HCT116 (cell line): ENCODE data around the gene PTGER1. TPM values are rescaled to one million over a fixed set of nuclear protein-coding genes. Genes with fewer than 3 reads are reported as not detected.

Experiments used
- ATAC-seq: fragments of 200-7000 bp; cut with Tn5 transposase; 2 replicates; pipeline ENCODE4 v1.9.1; 2020; ENCODE audit warnings: mild to moderate bottlenecking, moderate library complexity
- BruUV-seq: library from RNA; stranded (reverse); fragments of 400-500 nt; replicated peaks from 2 replicates; lab custom pipeline; 2021; lab: Mats Ljungman, UMichigan
- CTCF ChIA-PET: fragments of 300-600 bp; sonication (Branson Sonifier 250); formaldehyde crosslinking; loops from one replicate; lab custom pipeline; 2021; ENCODE audit warnings: antibody characterized with exemption; lab: Charles Lee
- POLR2A ChIA-PET: fragments of 300-600, 350-600 bp; sonication (Branson Sonifier 250); formaldehyde crosslinking; loops from one replicate; lab custom pipeline; 2021; ENCODE audit warnings: antibody characterized with exemption; lab: Charles Lee
- RAD21 ChIA-PET, 2 experiments: fragments of 300-600 bp; sonication (Branson Sonifier 250); formaldehyde crosslinking; loops; one replicate each; lab custom pipeline; 2023; ENCODE audit warnings: low total read pairs in 2 of 2; ENCODE audit not compliant: uncharacterized antibody in 2 of 2, unreplicated experiment in 2 of 2, low non-redundant PET in 1 of 2; lab: Charles Lee
- DNase-seq: peaks from one replicate; pipeline ENCODE4 v3.0.0-alpha.2; 2010; ENCODE audit warnings: low read depth, low spot score
- H2AFZ ChIP-seq: fragments of 200-600 bp; shearing (Covaris generic), sonication (generic); 2 replicates; pipeline ENCODE4 v1.6.1; 2017; ENCODE audit warnings: low read depth, mixed run types, mixed read lengths, antibody characterized with exemption, low read length; ENCODE audit not compliant: poor library complexity, severe bottlenecking
- H3K27ac ChIP-seq: 2 replicates; pipeline ENCODE4 v1.5.1; 2012; ENCODE audit warnings: low read depth, low read length
- H3K27me3 ChIP-seq: fragments of 200-600 bp; sonication (generic); 2 replicates; pipeline ENCODE4 v1.6.1; 2016; ENCODE audit warnings: mixed run types, low read length, mixed read lengths; ENCODE audit not compliant: insufficient read depth
- H3K36me3 ChIP-seq, 2 experiments: fragments of 200-500 bp in 1 of 2; fragments of 200-600 bp in 1 of 2; sonication (Bioruptor generic) in 1 of 2; sonication (generic) in 1 of 2; 2 replicates each; pipeline versions ENCODE4 v1.5.1 to v1.6.1; 2014 to 2016; ENCODE audit warnings: low read length in 2 of 2, inconsistent platforms in 1 of 2, mixed read lengths in 1 of 2, mixed run types in 1 of 2; ENCODE audit not compliant: insufficient read depth in 2 of 2, control insufficient read depth in 1 of 2
- H3K4me1 ChIP-seq, 2 experiments: fragments of 200-600 bp in 1 of 2; sonication (generic) in 1 of 2; 2 replicates each; pipeline versions ENCODE4 v1.5.1 to v1.6.1; 2012 to 2017; ENCODE audit warnings: low read length in 2 of 2, inconsistent platforms in 1 of 2, mild to moderate bottlenecking in 1 of 2, mixed read lengths in 1 of 2, mixed run types in 1 of 2, moderate library complexity in 1 of 2; ENCODE audit not compliant: insufficient read depth in 2 of 2, control insufficient read depth in 1 of 2
- H3K4me2 ChIP-seq: fragments of 200-600 bp; sonication (generic); 2 replicates; pipeline ENCODE4 v1.6.1; 2017; ENCODE audit warnings: mixed run types, low read length, mixed read lengths
- H3K4me3 ChIP-seq, 2 experiments: fragments of 200-600 bp in 1 of 2; sonication (generic) in 1 of 2; replicated peaks in 1 of 2; 2 replicates each; pipeline ENCODE4 v1.5.1; 2011 to 2016; ENCODE audit warnings: low read length in 2 of 2, control low read depth in 1 of 2, low read depth in 1 of 2, mild to moderate bottlenecking in 1 of 2, mixed read lengths in 1 of 2, mixed run types in 1 of 2
- H3K79me2 ChIP-seq: fragments of 200-600 bp; sonication (generic); 2 replicates; pipeline ENCODE4 v1.6.1; 2017; ENCODE audit warnings: mild to moderate bottlenecking, mixed run types, low read length, moderate library complexity, mixed read lengths; ENCODE audit not compliant: insufficient read depth
- H3K9ac ChIP-seq: fragments of 200-600 bp; sonication (generic); 2 replicates; pipeline ENCODE4 v1.6.1; 2016; ENCODE audit warnings: low read length, mixed read lengths
- H3K9me2 ChIP-seq: fragments of 200-600 bp; sonication (generic), shearing (Covaris generic); 2 replicates; pipeline ENCODE4 v1.6.1; 2017; ENCODE audit warnings: mixed run types, mild to moderate bottlenecking, moderate library complexity; ENCODE audit not compliant: insufficient read depth
- H3K9me3 ChIP-seq, 2 experiments: fragments of 200-500 bp in 1 of 2; fragments of 200-600 bp in 1 of 2; sonication (Bioruptor generic) in 1 of 2; sonication (generic) in 1 of 2; 2 replicates each; pipeline ENCODE4 v1.6.1; 2014 to 2017; ENCODE audit warnings: low read length in 2 of 2, mixed read lengths in 2 of 2, inconsistent platforms in 1 of 2, low read depth in 1 of 2, mild to moderate bottlenecking in 1 of 2, mixed run types in 1 of 2, moderate library complexity in 1 of 2; ENCODE audit not compliant: control insufficient read depth in 1 of 2, insufficient read depth in 1 of 2
- H4K20me1 ChIP-seq: fragments of 200-600 bp; sonication (generic), shearing (Covaris generic); 2 replicates; pipeline ENCODE4 v1.6.1; 2017; ENCODE audit warnings: mixed run types, mild to moderate bottlenecking, moderate library complexity; ENCODE audit not compliant: insufficient read depth
- CBX3 ChIP-seq: IDR thresholded peaks from 2 replicates; pipeline ENCODE4 v1.6.1; 2012; ENCODE audit warnings: low read depth
- ELF1 ChIP-seq: IDR thresholded peaks from 2 replicates; pipeline ENCODE4 v1.6.1; 2012; ENCODE audit warnings: low read depth, borderline replicate concordance
- FOSL1 ChIP-seq: IDR thresholded peaks from 2 replicates; pipeline ENCODE4 v1.6.1; 2012; ENCODE audit warnings: low read depth
- POLR2AphosphoS5 ChIP-seq: IDR thresholded peaks from 2 replicates; pipeline ENCODE4 v1.6.1; 2011; ENCODE audit warnings: mild to moderate bottlenecking, low read depth, low read length, moderate library complexity
- RAD21 ChIP-seq: IDR thresholded peaks from 2 replicates; pipeline ENCODE4 v1.6.1; 2012; ENCODE audit warnings: low read depth, mild to moderate bottlenecking
- SIN3A ChIP-seq: IDR thresholded peaks from 2 replicates; pipeline ENCODE4 v1.6.1; 2012; ENCODE audit warnings: low read depth
- SP1 ChIP-seq: IDR thresholded peaks from 2 replicates; pipeline ENCODE4 v1.6.1; 2012; ENCODE audit warnings: low read depth
- TCF7L2 ChIP-seq: IDR thresholded peaks from 2 replicates; pipeline ENCODE4 v1.7.0; 2011; ENCODE audit warnings: borderline replicate concordance, inconsistent platforms; ENCODE audit not compliant: insufficient read depth, insufficient read length; ENCODE audit errors: extremely low read depth
- YY1 ChIP-seq: IDR thresholded peaks from 2 replicates; pipeline ENCODE4 v1.6.1; 2011; ENCODE audit warnings: low read length, low read depth, moderate library complexity, mild to moderate bottlenecking; ENCODE audit not compliant: insufficient replicate concordance; ENCODE audit errors: extremely low read depth
- ZNF274 ChIP-seq: fragments of 200-500 bp; sonication (Bioruptor generic); IDR thresholded peaks from 2 replicates; pipeline ENCODE4 v1.6.1; 2014; ENCODE audit warnings: mild to moderate bottlenecking, low read depth, low read length, inconsistent platforms
- intact Hi-C: fragments of 100-400 bp; cut with micrococcal nuclease; formaldehyde crosslinking; loops from 2 replicates; pipeline ENCODE4 v1.10.0; 2022
- total RNA-seq: library from RNA; stranded (reverse); gene quantifications from one replicate; pipeline ENCODE4 v1.2.1, GENCODE V29; 2021; ENCODE audit not compliant: unreplicated experiment
- TF ChIP-seq, protein P1 (sequence below): IDR thresholded peaks from 2 replicates; pipeline ENCODE4 v1.6.1; 2012; ENCODE audit warnings: low read depth
- TF ChIP-seq, protein P2 (sequence below): IDR thresholded peaks from 2 replicates; pipeline ENCODE4 v1.6.1; 2012

Gene PTGER1
- total RNA-seq, 1 experiment from 2014 or later, result 1.1 TPM

DNA sequence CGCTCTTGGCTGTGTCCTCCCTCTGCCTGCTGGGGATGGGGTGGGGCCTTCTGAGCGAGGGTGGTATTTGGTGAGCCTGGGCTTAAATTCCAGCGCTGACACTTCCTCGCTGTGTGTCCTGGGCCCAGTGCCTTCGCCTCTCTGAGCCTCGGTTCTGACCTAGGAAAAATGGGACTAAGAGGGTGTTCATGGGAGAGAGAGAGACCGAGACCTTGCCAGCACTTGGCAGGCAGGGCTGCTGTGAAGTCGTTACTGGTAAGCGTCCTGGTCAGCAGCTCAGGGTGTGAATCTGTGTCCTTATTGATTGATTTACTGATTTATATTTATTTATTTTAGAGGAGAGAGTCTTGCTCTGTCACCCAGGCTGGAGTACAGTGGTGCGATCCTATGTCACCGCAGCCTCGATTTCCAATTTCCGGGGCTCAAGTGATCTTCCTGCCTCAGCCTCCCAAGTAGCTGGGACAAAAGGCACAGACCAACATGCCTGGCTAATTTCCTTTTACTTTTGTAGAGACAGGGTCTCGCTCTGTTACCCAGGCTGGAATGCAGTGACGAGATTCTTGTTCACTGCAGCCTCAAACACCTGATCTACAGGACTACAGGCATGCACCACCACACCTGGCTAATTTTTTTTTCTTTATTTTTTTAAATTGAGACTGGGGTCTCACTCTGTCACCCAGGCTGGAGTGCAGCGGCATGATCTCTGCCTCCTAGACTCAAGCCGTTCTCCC, 39.7 kb downstream of the PTGER1 start:
- DNase-seq, result no peak
- Histone ChIP-seq H2AFZ (no peak overlapping the region), H3K9me2 (no peaks in the 10 kb centered on the region), H3K36me3 (no peaks in the 10 kb centered on the region), H4K20me1 (no peaks in the 10 kb centered on the region)
- TF ChIP-seq SIN3A, result no peak
- TF ChIP-seq, all 23 proteins: peak for 0
- Histone ChIP-seq H3K4me1 (peaks cover 21 to 41% of the 10 kb centered on the region in 2 experiments), H3K27me3 (no peaks in the 10 kb centered on the region), H3K9ac (peak overlapping the region; percentile 80), H3K27ac (peak overlapping the region; percentile 95), H3K4me3 (peak overlapping the region; percentile 75 to 79), H3K79me2 (peaks cover 62% of the 10 kb centered on the region), H3K4me2 (peak overlapping the region; percentile 99), H3K9me3 (no peaks in the 10 kb centered on the region)
- ATAC-seq, result no peak; the same call in 1 of the 2 replicates
- BruUV-seq, result no TSS peak
- intact Hi-C loops, result loop anchor here (10.0 kb wide), 1 partner anchor 49 kb away; no protein-coding TSS in a partner anchor
- RAD21 ChIA-PET, result no interaction called here
- POLR2A ChIA-PET, result no interaction called here
- CTCF ChIA-PET, result interaction anchor here (0.8 to 1.1 kb wide), 2 partner anchors 52 to 74 kb away, joined by 3 read pairs; no protein-coding TSS in a partner anchor

DNA sequence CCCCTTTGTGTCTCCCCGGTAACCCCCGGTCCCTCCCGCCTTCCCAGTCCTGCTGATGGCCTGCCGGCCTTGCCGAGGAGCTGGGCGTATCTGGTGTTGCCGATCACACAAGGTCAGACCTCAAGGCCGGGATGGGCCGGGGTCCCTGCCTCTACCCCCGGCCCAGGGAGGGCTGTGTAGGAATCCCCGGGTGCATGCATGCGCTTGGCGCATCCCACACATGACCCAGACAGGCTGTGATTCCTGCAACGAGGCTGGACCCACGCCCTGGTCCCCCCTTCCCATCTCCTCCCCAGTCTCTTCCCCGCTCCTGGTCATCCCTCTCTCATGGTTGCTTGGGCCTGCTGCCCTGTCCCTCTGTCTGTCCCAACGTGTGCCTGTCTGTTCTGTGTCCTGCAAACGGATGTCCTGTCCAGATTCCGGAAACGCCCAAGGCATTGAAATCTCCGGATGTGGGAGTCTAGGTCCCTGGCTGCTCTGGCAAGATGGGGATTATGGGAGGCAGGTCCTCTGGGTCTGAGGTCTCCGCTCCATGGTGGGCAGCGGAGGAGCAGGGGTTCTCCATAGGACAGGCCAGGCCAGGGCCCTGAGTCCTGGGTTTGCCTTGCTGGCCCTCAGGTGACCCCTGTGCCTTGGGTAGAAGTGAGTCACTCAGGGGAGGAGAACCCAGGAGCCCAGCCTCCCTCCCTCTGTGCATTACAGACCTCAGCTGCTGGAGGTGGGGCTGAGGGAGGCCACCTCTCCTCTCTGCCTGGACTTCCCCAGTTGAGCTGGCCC, 40.4 kb downstream of the PTGER1 start:
- DNase-seq (no peak), ATAC-seq (peak; percentile 68)
- peaks cover 54% of the 10 kb centered on the region for H3K79me2 ChIP-seq
- H3K9me3 ChIP-seq, result no peaks in the 10 kb centered on the region
- H3K9me2 ChIP-seq, result no peaks in the 10 kb centered on the region
- no peak overlapping the region for H2AFZ ChIP-seq
- intact Hi-C loops, result loop anchor here (10.0 kb wide), 1 partner anchor 50 kb away; no protein-coding TSS in a partner anchor
- H3K27ac ChIP-seq, result peak overlapping the region; percentile 95
- ChIA-PET CTCF (interaction anchor here (0.8 kb wide), 1 partner anchor 52 kb away, joined by 3 read pairs; no protein-coding TSS in a partner anchor), POLR2A (interaction anchor here (1.3 kb wide), 1 partner anchor 71 kb away, joined by 4 read pairs; no protein-coding TSS in a partner anchor), RAD21 (no interaction called here)
- peak overlapping the region; percentile 75 to 79 for H3K4me3 ChIP-seq
- peak overlapping the region; percentile 80 for H3K9ac ChIP-seq
- peak overlapping the region; percentile 99 for H3K4me2 ChIP-seq
- TF ChIP-seq FOSL1 (no peak; the same call in 1 of the 2 replicates), TCF7L2 (no peak), RAD21 (no peak), POLR2AphosphoS5 (peak; percentile 47), SP1 (peak; percentile 56), CBX3 (no peak), YY1 (no peak), ELF1 (no peak), ZNF274 (no peak)
- TF ChIP-seq, protein P1, sequence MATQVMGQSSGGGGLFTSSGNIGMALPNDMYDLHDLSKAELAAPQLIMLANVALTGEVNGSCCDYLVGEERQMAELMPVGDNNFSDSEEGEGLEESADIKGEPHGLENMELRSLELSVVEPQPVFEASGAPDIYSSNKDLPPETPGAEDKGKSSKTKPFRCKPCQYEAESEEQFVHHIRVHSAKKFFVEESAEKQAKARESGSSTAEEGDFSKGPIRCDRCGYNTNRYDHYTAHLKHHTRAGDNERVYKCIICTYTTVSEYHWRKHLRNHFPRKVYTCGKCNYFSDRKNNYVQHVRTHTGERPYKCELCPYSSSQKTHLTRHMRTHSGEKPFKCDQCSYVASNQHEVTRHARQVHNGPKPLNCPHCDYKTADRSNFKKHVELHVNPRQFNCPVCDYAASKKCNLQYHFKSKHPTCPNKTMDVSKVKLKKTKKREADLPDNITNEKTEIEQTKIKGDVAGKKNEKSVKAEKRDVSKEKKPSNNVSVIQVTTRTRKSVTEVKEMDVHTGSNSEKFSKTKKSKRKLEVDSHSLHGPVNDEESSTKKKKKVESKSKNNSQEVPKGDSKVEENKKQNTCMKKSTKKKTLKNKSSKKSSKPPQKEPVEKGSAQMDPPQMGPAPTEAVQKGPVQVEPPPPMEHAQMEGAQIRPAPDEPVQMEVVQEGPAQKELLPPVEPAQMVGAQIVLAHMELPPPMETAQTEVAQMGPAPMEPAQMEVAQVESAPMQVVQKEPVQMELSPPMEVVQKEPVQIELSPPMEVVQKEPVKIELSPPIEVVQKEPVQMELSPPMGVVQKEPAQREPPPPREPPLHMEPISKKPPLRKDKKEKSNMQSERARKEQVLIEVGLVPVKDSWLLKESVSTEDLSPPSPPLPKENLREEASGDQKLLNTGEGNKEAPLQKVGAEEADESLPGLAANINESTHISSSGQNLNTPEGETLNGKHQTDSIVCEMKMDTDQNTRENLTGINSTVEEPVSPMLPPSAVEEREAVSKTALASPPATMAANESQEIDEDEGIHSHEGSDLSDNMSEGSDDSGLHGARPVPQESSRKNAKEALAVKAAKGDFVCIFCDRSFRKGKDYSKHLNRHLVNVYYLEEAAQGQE, result no peak
- TF ChIP-seq, protein P2, sequence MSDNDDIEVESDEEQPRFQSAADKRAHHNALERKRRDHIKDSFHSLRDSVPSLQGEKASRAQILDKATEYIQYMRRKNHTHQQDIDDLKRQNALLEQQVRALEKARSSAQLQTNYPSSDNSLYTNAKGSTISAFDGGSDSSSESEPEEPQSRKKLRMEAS, result peak; percentile 47; the same call in 1 of the 2 replicates
- BruUV-seq, result TSS peak; percentile 39
- no peaks in the 10 kb centered on the region for H3K36me3 ChIP-seq
- H3K27me3 ChIP-seq, result no peaks in the 10 kb centered on the region
- H4K20me1 ChIP-seq, result no peaks in the 10 kb centered on the region
- H3K4me1 ChIP-seq, result peaks cover 21 to 41% of the 10 kb centered on the region in 2 experiments
